Caco-2 (cell line): ENCODE results near the gene ZNF664. TPM values are rescaled to one million over a fixed set of nuclear protein-coding genes. Genes with fewer than 3 reads are reported as not detected.

Experiments
- BruUV-seq: library from RNA; stranded (reverse); fragments of 400-500 nt; replicated peaks from 2 replicates; lab custom pipeline; 2021; lab: Mats Ljungman, UMichigan
- CTCF ChIA-PET: fragments of 300-600 bp; sonication (Branson Sonifier 250); formaldehyde crosslinking; loops from one replicate; lab custom pipeline; 2022; ENCODE audit warnings: antibody characterized with exemption; lab: Charles Lee
- POLR2A ChIA-PET: fragments of 300-600 bp; sonication (Branson Sonifier 250); formaldehyde crosslinking; loops from one replicate; lab custom pipeline; 2022; ENCODE audit warnings: antibody characterized with exemption; lab: Charles Lee
- DNase-seq, 2 experiments: peaks; one replicate each; pipeline versions ENCODE4 v3.0.0 to v3.0.0-alpha.2; 2020 to 2022
- H3K27me3 ChIP-seq: replicated peaks from 2 replicates; pipeline ENCODE4 v1.6.0; 2011; ENCODE audit warnings: low read length; ENCODE audit not compliant: control insufficient read depth, insufficient read depth
- H3K36me3 ChIP-seq: 2 replicates; pipeline ENCODE4 v1.5.1; 2011; ENCODE audit warnings: low read length; ENCODE audit not compliant: control insufficient read depth, insufficient read depth
- H3K4me1 ChIP-seq: fragments of 250-450 bp; sonication (Bioruptor Pico); 2 replicates; pipeline ENCODE4 v1.5.1; 2020; ENCODE audit warnings: mild to moderate bottlenecking
- H3K4me3 ChIP-seq: 2 replicates; pipeline ENCODE4 v1.5.1; 2011; ENCODE audit warnings: low read depth, mild to moderate bottlenecking, control low read depth, low read length
- H3K9me3 ChIP-seq: fragments of 250-450 bp; sonication (Bioruptor Pico); 2 replicates; pipeline ENCODE4 v1.5.1; 2020; ENCODE audit warnings: mild to moderate bottlenecking, moderate library complexity
- H3K27ac Mint-ChIP-seq: one replicate; pipeline ENCODE4 v1.8.0; 2022; ENCODE audit warnings: mixed read lengths; ENCODE audit not compliant: unreplicated experiment
- H3K27me3 Mint-ChIP-seq: one replicate; pipeline ENCODE4 v1.8.0; 2022; ENCODE audit warnings: mixed read lengths; ENCODE audit not compliant: insufficient read depth, unreplicated experiment
- H3K36me3 Mint-ChIP-seq: one replicate; pipeline ENCODE4 v1.8.0; 2022; ENCODE audit warnings: mild to moderate bottlenecking, mixed read lengths; ENCODE audit not compliant: insufficient read depth, unreplicated experiment
- H3K4me1 Mint-ChIP-seq: one replicate; pipeline ENCODE4 v1.8.0; 2022; ENCODE audit warnings: low read depth, mixed read lengths; ENCODE audit not compliant: unreplicated experiment
- H3K4me3 Mint-ChIP-seq: one replicate; pipeline ENCODE4 v1.8.0; 2022; ENCODE audit warnings: mild to moderate bottlenecking, moderate library complexity, mixed read lengths; ENCODE audit not compliant: unreplicated experiment
- H3K9me3 Mint-ChIP-seq: one replicate; pipeline ENCODE4 v1.8.0; 2022; ENCODE audit warnings: mixed read lengths; ENCODE audit not compliant: unreplicated experiment
- intact Hi-C: fragments of 100-400 bp; cut with micrococcal nuclease; formaldehyde crosslinking; loops from one replicate; pipeline ENCODE4 v1.10.0; 2022; ENCODE audit not compliant: unreplicated experiment
- total RNA-seq: library from RNA; stranded (reverse); gene quantifications from 2 replicates; pipeline ENCODE4 v1.2.3, GENCODE V29; 2022
- TF ChIP-seq, protein P1 (sequence below), 2 experiments: fragments of 200-600 bp in 1 of 2; IDR thresholded peaks; 1 replicate in 1 of 2; 2 replicates in 1 of 2; pipeline versions ENCODE4 v1.5.1 to v1.8.0; 2011 to 2022; ENCODE audit warnings: antibody characterized with exemption in 1 of 2, control low read depth in 1 of 2, inconsistent platforms in 1 of 2, low read depth in 1 of 2, low read length in 1 of 2, mild to moderate bottlenecking in 1 of 2, moderate library complexity in 1 of 2; ENCODE audit not compliant: insufficient read depth in 1 of 2, severe bottlenecking in 1 of 2, unreplicated experiment in 1 of 2

The ZNF664 gene
- total RNA-seq, 1 experiment from 2014 or later, result 117 TPM

DNA sequence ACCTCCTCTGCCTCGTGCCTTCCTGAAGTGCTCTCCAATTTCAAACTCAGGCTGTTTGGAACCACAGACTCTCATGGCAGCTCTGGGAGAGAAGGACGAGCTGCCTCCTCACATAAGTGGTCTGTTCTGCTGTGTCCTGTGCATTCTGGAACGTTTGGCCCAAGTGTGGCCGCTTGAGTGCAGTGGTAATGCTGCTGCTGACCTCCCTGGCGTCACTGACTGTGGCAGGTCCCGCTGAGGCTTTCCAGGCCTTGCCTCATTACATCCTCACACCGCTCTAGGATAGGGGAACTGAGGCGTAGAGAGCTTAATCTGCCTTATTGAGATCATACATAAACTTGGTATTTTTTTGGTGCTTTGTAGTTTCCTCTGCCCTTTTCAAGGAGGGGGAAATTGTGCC is 14.6 kb upstream of the ZNF664 start:
- TF ChIP-seq, protein P1, sequence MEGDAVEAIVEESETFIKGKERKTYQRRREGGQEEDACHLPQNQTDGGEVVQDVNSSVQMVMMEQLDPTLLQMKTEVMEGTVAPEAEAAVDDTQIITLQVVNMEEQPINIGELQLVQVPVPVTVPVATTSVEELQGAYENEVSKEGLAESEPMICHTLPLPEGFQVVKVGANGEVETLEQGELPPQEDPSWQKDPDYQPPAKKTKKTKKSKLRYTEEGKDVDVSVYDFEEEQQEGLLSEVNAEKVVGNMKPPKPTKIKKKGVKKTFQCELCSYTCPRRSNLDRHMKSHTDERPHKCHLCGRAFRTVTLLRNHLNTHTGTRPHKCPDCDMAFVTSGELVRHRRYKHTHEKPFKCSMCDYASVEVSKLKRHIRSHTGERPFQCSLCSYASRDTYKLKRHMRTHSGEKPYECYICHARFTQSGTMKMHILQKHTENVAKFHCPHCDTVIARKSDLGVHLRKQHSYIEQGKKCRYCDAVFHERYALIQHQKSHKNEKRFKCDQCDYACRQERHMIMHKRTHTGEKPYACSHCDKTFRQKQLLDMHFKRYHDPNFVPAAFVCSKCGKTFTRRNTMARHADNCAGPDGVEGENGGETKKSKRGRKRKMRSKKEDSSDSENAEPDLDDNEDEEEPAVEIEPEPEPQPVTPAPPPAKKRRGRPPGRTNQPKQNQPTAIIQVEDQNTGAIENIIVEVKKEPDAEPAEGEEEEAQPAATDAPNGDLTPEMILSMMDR (IDR thresholded peaks at IDR 0.05; ENCODE audit: insufficient read depth in 1 of 2, low read depth in 1 of 2, low read length in 1 of 2, severe bottlenecking in 1 of 2, unreplicated experiment in 1 of 2), result no peak
- H3K4me1 Mint-ChIP-seq, result no peaks in the 10 kb centered on the region
- no peaks in the 10 kb centered on the region for H3K9me3 Mint-ChIP-seq
- H3K27ac Mint-ChIP-seq, result no peak overlapping the region
- no peaks in the 10 kb centered on the region for H3K4me1 ChIP-seq
- H3K27me3 Mint-ChIP-seq, result no peaks in the 10 kb centered on the region
- no peaks in the 10 kb centered on the region for H3K27me3 ChIP-seq
- H3K4me3 Mint-ChIP-seq, result no peak overlapping the region
- no peaks in the 10 kb centered on the region for H3K36me3 ChIP-seq
- BruUV-seq, result no TSS peak
- no peaks in the 10 kb centered on the region for H3K9me3 ChIP-seq
- H3K36me3 Mint-ChIP-seq, result no peaks in the 10 kb centered on the region
- intact Hi-C loops, result no loop called here
- no peak overlapping the region for H3K4me3 ChIP-seq
- DNase-seq, result no peak
- ChIA-PET POLR2A (no interaction called here), CTCF (no interaction called here)

DNA sequence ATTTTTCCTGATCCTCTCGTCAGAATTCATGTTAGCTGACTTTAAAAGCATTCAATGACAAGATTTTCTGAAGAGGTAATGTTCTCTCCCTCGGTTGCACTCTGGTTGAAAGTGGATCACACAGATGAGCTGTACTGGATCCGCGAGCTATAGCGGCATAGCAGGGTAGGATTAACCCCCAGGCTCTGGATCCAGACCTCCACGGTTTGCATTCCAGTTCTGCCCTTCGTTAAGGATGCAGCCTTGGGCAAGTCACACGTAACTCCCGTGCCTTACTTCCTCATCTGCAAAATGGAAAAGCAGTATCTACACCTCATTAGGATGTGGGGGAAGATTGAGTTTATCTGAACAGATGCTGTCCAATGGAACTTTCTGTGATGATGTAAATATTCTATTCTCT is 14.1 kb upstream of the ZNF664 start:
- no peaks in the 10 kb centered on the region for H3K27me3 ChIP-seq
- no peaks in the 10 kb centered on the region for H3K9me3 Mint-ChIP-seq
- DNase-seq, result no peak
- ChIA-PET CTCF (no interaction called here), POLR2A (no interaction called here)
- H3K27ac Mint-ChIP-seq, result no peak overlapping the region
- TF ChIP-seq, protein P1 (IDR thresholded peaks at IDR 0.05; ENCODE audit: insufficient read depth in 1 of 2, low read depth in 1 of 2, low read length in 1 of 2, severe bottlenecking in 1 of 2, unreplicated experiment in 1 of 2), result no peak
- H3K4me1 ChIP-seq, result no peaks in the 10 kb centered on the region
- H3K27me3 Mint-ChIP-seq, result no peaks in the 10 kb centered on the region
- H3K9me3 ChIP-seq, result no peaks in the 10 kb centered on the region
- intact Hi-C loops, result no loop called here
- no peaks in the 10 kb centered on the region for H3K36me3 Mint-ChIP-seq
- H3K4me3 ChIP-seq, result no peak overlapping the region
- H3K4me1 Mint-ChIP-seq, result no peaks in the 10 kb centered on the region
- no peaks in the 10 kb centered on the region for H3K36me3 ChIP-seq
- H3K4me3 Mint-ChIP-seq, result no peak overlapping the region
- no TSS peak for BruUV-seq

DNA sequence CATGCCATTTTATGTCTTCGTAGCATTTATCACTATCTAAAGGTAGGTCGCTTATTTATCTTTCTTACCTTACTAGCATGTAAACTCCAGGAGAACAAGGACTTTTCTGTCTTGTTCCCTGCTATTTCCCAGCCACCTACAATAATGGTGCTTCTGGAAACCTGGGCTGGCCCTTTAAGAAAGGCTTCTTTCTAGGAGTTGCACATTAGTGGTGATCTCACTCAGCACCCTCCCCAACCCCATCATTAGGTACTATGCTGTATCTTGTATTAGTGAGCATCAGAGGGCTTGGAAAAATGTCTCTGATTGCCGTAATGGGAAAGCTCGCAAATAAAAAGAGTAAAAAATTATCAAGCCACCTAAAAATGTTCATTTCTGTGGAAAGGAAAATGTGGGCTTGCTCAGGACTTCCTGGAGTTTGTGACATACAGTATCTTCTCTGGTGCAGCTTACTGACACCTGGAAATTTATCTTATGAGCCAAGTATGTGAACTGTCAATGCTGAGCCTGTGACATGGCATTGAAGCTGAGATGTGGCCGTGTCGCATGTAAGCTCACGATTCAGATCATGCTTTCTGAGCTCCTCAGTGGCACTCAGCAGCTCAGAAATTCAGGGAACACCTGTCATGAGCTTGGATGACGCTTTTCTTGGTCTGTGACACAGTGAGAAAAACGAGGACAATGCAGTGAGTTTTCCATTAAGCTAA is 12.8 kb upstream of the ZNF664 start:
- intact Hi-C loops, result no loop called here
- BruUV-seq, result no TSS peak
- Mint-ChIP-seq H3K27ac (no peak overlapping the region), H3K9me3 (no peaks in the 10 kb centered on the region), H3K36me3 (no peaks in the 10 kb centered on the region), H3K4me3 (no peak overlapping the region), H3K27me3 (no peaks in the 10 kb centered on the region), H3K4me1 (no peaks in the 10 kb centered on the region)
- ChIA-PET CTCF (no interaction called here), POLR2A (no interaction called here)
- no peak for DNase-seq
- Histone ChIP-seq H3K4me3 (no peak overlapping the region), H3K9me3 (no peaks in the 10 kb centered on the region), H3K36me3 (no peaks in the 10 kb centered on the region), H3K27me3 (no peaks in the 10 kb centered on the region), H3K4me1 (no peaks in the 10 kb centered on the region)
- TF ChIP-seq, protein P1 (IDR thresholded peaks at IDR 0.05; ENCODE audit: insufficient read depth in 1 of 2, low read depth in 1 of 2, low read length in 1 of 2, severe bottlenecking in 1 of 2, unreplicated experiment in 1 of 2), result no peak
